ENCODE data around the gene MRTFB.

- TF ChIP-seq POLR2A (IDR thresholded peaks at IDR 0.05) (no peak), CTCF (IDR thresholded peaks at IDR 0.05) (no peak), POLR2AphosphoS5 (IDR thresholded peaks at IDR 0.05) (no peak), EP300 (IDR thresholded peaks at IDR 0.05; ENCODE audit: low read depth) (no peak)
Observed at GRCh38 chr16:14035092-14035491, 36.0 kb upstream of the MRTFB start.
